PC-9 (cell line): Measurements from ENCODE around the gene GPR78.

Experiments
- EZH2 ChIP-seq: fragments of 200-600 bp; sonication (generic); IDR thresholded peaks from 2 replicates; pipeline ENCODE4 v1.8.0; 2017; ENCODE audit warnings: antibody characterized with exemption, low read depth
- TF ChIP-seq, protein P1 (sequence below): fragments of 200-600 bp; sonication (generic); conservative IDR thresholded peaks from 2 replicates; pipeline ENCODE4 v1.6.1; 2017; ENCODE audit warnings: mixed run types, antibody characterized with exemption, mild to moderate bottlenecking, moderate library complexity

DNA sequence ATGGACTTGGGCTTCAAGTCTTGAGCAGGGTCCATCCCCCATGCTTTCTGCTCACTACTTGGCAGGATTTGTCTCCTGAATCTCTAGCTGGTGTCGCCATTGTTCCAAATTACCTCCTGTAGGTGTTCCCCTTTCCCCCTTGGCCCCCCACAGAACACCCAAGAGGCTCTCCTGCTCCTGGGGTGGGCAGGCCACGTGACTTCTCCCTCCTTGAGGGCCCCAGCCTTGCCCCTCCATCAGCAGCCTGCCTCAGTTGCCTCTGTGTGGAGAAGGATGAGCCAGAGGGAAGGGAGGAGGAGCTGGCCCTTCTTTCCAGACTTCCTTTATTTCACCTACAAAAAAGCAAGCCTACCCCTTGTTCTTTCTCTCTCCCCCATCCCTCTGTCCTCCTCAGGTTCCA, 1.8 kb downstream of the GPR78 start:
- TF ChIP-seq, protein P1, sequence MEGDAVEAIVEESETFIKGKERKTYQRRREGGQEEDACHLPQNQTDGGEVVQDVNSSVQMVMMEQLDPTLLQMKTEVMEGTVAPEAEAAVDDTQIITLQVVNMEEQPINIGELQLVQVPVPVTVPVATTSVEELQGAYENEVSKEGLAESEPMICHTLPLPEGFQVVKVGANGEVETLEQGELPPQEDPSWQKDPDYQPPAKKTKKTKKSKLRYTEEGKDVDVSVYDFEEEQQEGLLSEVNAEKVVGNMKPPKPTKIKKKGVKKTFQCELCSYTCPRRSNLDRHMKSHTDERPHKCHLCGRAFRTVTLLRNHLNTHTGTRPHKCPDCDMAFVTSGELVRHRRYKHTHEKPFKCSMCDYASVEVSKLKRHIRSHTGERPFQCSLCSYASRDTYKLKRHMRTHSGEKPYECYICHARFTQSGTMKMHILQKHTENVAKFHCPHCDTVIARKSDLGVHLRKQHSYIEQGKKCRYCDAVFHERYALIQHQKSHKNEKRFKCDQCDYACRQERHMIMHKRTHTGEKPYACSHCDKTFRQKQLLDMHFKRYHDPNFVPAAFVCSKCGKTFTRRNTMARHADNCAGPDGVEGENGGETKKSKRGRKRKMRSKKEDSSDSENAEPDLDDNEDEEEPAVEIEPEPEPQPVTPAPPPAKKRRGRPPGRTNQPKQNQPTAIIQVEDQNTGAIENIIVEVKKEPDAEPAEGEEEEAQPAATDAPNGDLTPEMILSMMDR = no peak
- no peak for TF ChIP-seq EZH2
